Lung (tissue), 12 donors: ENCODE data around the gene FBL. TPM values are rescaled to one million over a fixed set of nuclear protein-coding genes. Genes with fewer than 3 reads are reported as not detected.
"Not testable (repeated sequence)": the region's sequence is repeated elsewhere in the genome, so short reads cannot be mapped to it uniquely, and the experiment has no call there.

Source experiments
- ATAC-seq: fragments of 200-7000 bp; cut with Tn5 transposase; one replicate; pipeline ENCODE4 v1.9.1; 2020; ENCODE audit warnings: moderate number of reproducible peaks; ENCODE audit not compliant: insufficient read depth, low FRiP score
- DNase-seq, 3 donors: peaks; one replicate each; pipeline ENCODE4 v3.0.0-alpha.2; 2013 to 2017
- H3K27ac ChIP-seq, 2 donors: one replicate each; pipeline ENCODE4 v1.5.1; 2013; ENCODE audit warnings: mild to moderate bottlenecking in 2 of 2, moderate library complexity in 2 of 2, control low read depth in 1 of 2, inconsistent platforms in 1 of 2, low read depth in 1 of 2, low read length in 1 of 2
- H3K27me3 ChIP-seq, 3 donors: one replicate each; pipeline ENCODE4 v1.5.1; 2013; ENCODE audit warnings: low read length in 2 of 3; ENCODE audit not compliant: control insufficient read depth in 3 of 3, insufficient read depth in 3 of 3
- H3K36me3 ChIP-seq, 4 donors: one replicate each; pipeline ENCODE4 v1.5.1; 2013; ENCODE audit warnings: low read length in 4 of 4, mild to moderate bottlenecking in 1 of 4, moderate library complexity in 1 of 4; ENCODE audit not compliant: control insufficient read depth in 4 of 4, insufficient read depth in 4 of 4
- H3K4me1 ChIP-seq, 5 donors: one replicate each; pipeline ENCODE4 v1.5.1; 2013; ENCODE audit warnings: low read length in 5 of 5, mild to moderate bottlenecking in 2 of 5, moderate library complexity in 1 of 5; ENCODE audit not compliant: control insufficient read depth in 5 of 5, insufficient read depth in 5 of 5
- H3K4me3 ChIP-seq: one replicate; pipeline ENCODE4 v1.5.1; 2013; ENCODE audit warnings: mild to moderate bottlenecking, control low read depth, moderate library complexity
- H3K9ac ChIP-seq, 2 donors: one replicate each; pipeline ENCODE4 v1.5.1; 2013; ENCODE audit warnings: low read length in 2 of 2, control low read depth in 1 of 2; ENCODE audit not compliant: insufficient read depth in 1 of 2
- H3K9me3 ChIP-seq, 4 donors: one replicate each; pipeline ENCODE4 v1.5.1; 2013; ENCODE audit warnings: low read length in 3 of 4, mild to moderate bottlenecking in 1 of 4, moderate library complexity in 1 of 4; ENCODE audit not compliant: control insufficient read depth in 4 of 4, insufficient read depth in 3 of 4
- CTCF ChIP-seq: IDR thresholded peaks from 2 replicates; pipeline ENCODE4 v1.5.1; 2012; ENCODE audit warnings: mild to moderate bottlenecking; ENCODE audit errors: control extremely low read depth, extremely low read depth
- WGBS, 2 donors: extraction: QIAGEN DNeasy Blood & Tissue Kit; methylation state at CpG; one replicate each; pipeline ENCODE4 v1.1.7; 2013; 5-methylcytosine and 5-hydroxymethylcytosine counted together
- polyA plus RNA-seq, 2 donors: library from polyadenylated mRNA; stranded (reverse); fragments of 200-250 nt; gene quantifications; one replicate each; pipeline ENCODE4 v1.2.1, GENCODE V29; 2013
- total RNA-seq, 2 donors: library from RNA; depleted of rRNA in 1 of 2; stranded (reverse); fragments of >200 nt in 1 of 2; gene quantifications; one replicate each; pipeline ENCODE4 v1.2.1, GENCODE V29; 2014 to 2021
- donor health status: control.
- donor health status: control.
- donor health status: Bipolar disorder and iron deficiency.
- donor health status: healthy.
- donor health status: DM: yes; HTN: yes; CAD: no.

FBL gene
- total and polyA plus RNA-seq, 4 donors: 152 to 253 (median 201) TPM

- not testable (repeated sequence) for H3K27me3 ChIP-seq, H3K36me3 ChIP-seq
- peak; percentile 25 to 52 (median 30) for DNase-seq
Observed at GRCh38 chr19:39881495-39882110, 35.4 kb upstream of the FBL start.

GRCh38 chr19:39880241-39880640 lies 34.1 kb upstream of the FBL start:
- not testable (repeated sequence) for H3K27ac ChIP-seq, ATAC-seq, DNase-seq, H3K36me3 ChIP-seq, H3K9ac ChIP-seq, H3K4me3 ChIP-seq, H3K4me1 ChIP-seq, H3K9me3 ChIP-seq, H3K27me3 ChIP-seq
- WGBS, 2 donors: 90 to 94% methylated on average over 4 of the region's 5 CpGs

More at GRCh38 chr19:39881495-39882110, 35.4 kb upstream of the FBL start:
- not testable (repeated sequence) for H3K9me3 ChIP-seq, ATAC-seq, H3K4me1 ChIP-seq, H3K9ac ChIP-seq, H3K27ac ChIP-seq, H3K4me3 ChIP-seq
- 11 to 15% methylated on average over 15 of the region's 15 CpGs for WGBS, 2 donors

- H3K36me3 ChIP-seq, DNase-seq, H3K4me3 ChIP-seq, H3K27ac ChIP-seq, H3K9ac ChIP-seq, H3K27me3 ChIP-seq, H3K9me3 ChIP-seq, H3K4me1 ChIP-seq, ATAC-seq: not testable (repeated sequence)
- 92 to 100% methylated on average over 1 of the region's 8 CpGs for WGBS, 2 donors
Observed at GRCh38 chr19:39879796-39880195, 33.6 kb upstream of the FBL start.

- not testable (repeated sequence) for H3K9me3 ChIP-seq, H3K9ac ChIP-seq, H3K4me1 ChIP-seq, H3K27ac ChIP-seq, DNase-seq, H3K4me3 ChIP-seq, H3K36me3 ChIP-seq, ATAC-seq, H3K27me3 ChIP-seq
- 85 to 92% methylated on average over 9 to 11 of the region's 11 CpGs for WGBS, 2 donors
Observed at GRCh38 chr19:39878866-39879265, 32.7 kb upstream of the FBL start.

- H3K9me3 ChIP-seq: peaks cover 0 to 2% (median 0%) of the 10 kb centered on the region in 4 donors
- WGBS, 2 donors: 85 to 100% methylated on average over 1 of the region's 1 CpG
- no peaks in the 10 kb centered on the region for H3K36me3 ChIP-seq
- no peak overlapping the region for H3K4me3 ChIP-seq
- no peak for ATAC-seq
- H3K27ac ChIP-seq: no peak overlapping the region
- H3K9ac ChIP-seq: no peak overlapping the region
- no peak for DNase-seq
- H3K27me3 ChIP-seq: no peaks in the 10 kb centered on the region
- no peak for TF ChIP-seq CTCF
- H3K4me1 ChIP-seq: no peaks in the 10 kb centered on the region
Observed at GRCh38 chr19:39878398-39878797, 32.2 kb upstream of the FBL start.

GRCh38 chr19:39877982-39878381 lies 31.8 kb upstream of the FBL start:
- H3K36me3 ChIP-seq, H3K9me3 ChIP-seq, H3K4me1 ChIP-seq, H3K27ac ChIP-seq, ATAC-seq, H3K9ac ChIP-seq, DNase-seq, H3K27me3 ChIP-seq, H3K4me3 ChIP-seq: not testable (repeated sequence)
- 92 to 97% methylated on average over 12 to 15 of the region's 17 CpGs for WGBS, 2 donors

GRCh38 chr19:39877488-39877887 lies 31.3 kb upstream of the FBL start:
- H3K4me1 ChIP-seq, H3K9me3 ChIP-seq, H3K36me3 ChIP-seq, H3K4me3 ChIP-seq, ATAC-seq, H3K27me3 ChIP-seq, H3K9ac ChIP-seq, H3K27ac ChIP-seq: not testable (repeated sequence)
- WGBS, 2 donors: 61 to 82% methylated on average over 12 to 14 of the region's 14 CpGs
- DNase-seq: peak in 2 of 3 donors; percentile 28 to 64

- H3K4me1 ChIP-seq, ATAC-seq, H3K27me3 ChIP-seq, H3K36me3 ChIP-seq, H3K9ac ChIP-seq, H3K9me3 ChIP-seq, H3K27ac ChIP-seq, H3K4me3 ChIP-seq, DNase-seq: not testable (repeated sequence)
- WGBS, 2 donors: 95 to 99% methylated on average over 2 of the region's 11 CpGs
Observed at GRCh38 chr19:39876486-39876885, 30.3 kb upstream of the FBL start.
